BE2C (cell line): Measurements from ENCODE around the gene SLC2A1.

ENCODE experiments used
- DNase-seq: peaks from one replicate; pipeline ENCODE4 v3.0.0-alpha.2; 2020
- H3K27me3 ChIP-seq: fragments of 250-450 bp; sonication (Bioruptor Pico); 2 replicates; pipeline ENCODE4 v1.5.1; 2020; ENCODE audit warnings: mild to moderate bottlenecking
- H3K36me3 ChIP-seq: fragments of 250-450 bp; sonication (Bioruptor Pico); 2 replicates; pipeline ENCODE4 v1.5.1; 2020; ENCODE audit warnings: mild to moderate bottlenecking
- H3K4me1 ChIP-seq: fragments of 250-450 bp; sonication (Bioruptor Pico); 2 replicates; pipeline ENCODE4 v1.5.1; 2020
- H3K4me3 ChIP-seq: 2 replicates; pipeline ENCODE4 v1.5.1; 2011; ENCODE audit warnings: low read depth, low read length
- H3K9me3 ChIP-seq: fragments of 250-450 bp; sonication (Bioruptor Pico); 2 replicates; pipeline ENCODE4 v1.5.1; 2020
- CTCF ChIP-seq: IDR thresholded peaks from 2 replicates; pipeline ENCODE4 v1.5.1; 2012; ENCODE audit warnings: mild to moderate bottlenecking, low read depth, low read length

The SLC2A1 gene

GRCh38 chr1:42935313-42935895, 23.3 kb downstream of the SLC2A1 start:
- Histone ChIP-seq H3K27me3 (no peaks in the 10 kb centered on the region), H3K4me1 (peaks cover 16% of the 10 kb centered on the region)

GRCh38 chr1:42934541-42935312, 23.9 kb downstream of the SLC2A1 start:
- H3K36me3 ChIP-seq, result peaks cover 60% of the 10 kb centered on the region
- DNase-seq, result no peak
- no peak for TF ChIP-seq CTCF
- no peaks in the 10 kb centered on the region for H3K9me3 ChIP-seq
- peaks cover 16% of the 10 kb centered on the region for H3K4me1 ChIP-seq
- no peaks in the 10 kb centered on the region for H3K27me3 ChIP-seq
- no peak overlapping the region for H3K4me3 ChIP-seq

More at GRCh38 chr1:42935313-42935895, 23.3 kb downstream of the SLC2A1 start:
- DNase-seq, result no peak
- H3K36me3 ChIP-seq, result peaks cover 53% of the 10 kb centered on the region
- no peak for TF ChIP-seq CTCF
- H3K9me3 ChIP-seq, result no peaks in the 10 kb centered on the region
- no peak overlapping the region for H3K4me3 ChIP-seq

- no peak for TF ChIP-seq CTCF
- peaks cover 16% of the 10 kb centered on the region for H3K4me1 ChIP-seq
- H3K36me3 ChIP-seq, result peaks cover 59% of the 10 kb centered on the region
- H3K27me3 ChIP-seq, result no peaks in the 10 kb centered on the region
- H3K9me3 ChIP-seq, result no peaks in the 10 kb centered on the region
- no peak overlapping the region for H3K4me3 ChIP-seq
- no peak for DNase-seq
Measured at GRCh38 chr1:42933610-42934491, 24.8 kb downstream of the SLC2A1 start.

GRCh38 chr1:42933060-42933586, 25.5 kb downstream of the SLC2A1 start:
- DNase-seq, result no peak
- Histone ChIP-seq H3K36me3 (peaks cover 63% of the 10 kb centered on the region), H3K4me1 (peaks cover 16% of the 10 kb centered on the region), H3K9me3 (no peaks in the 10 kb centered on the region), H3K27me3 (no peaks in the 10 kb centered on the region), H3K4me3 (no peak overlapping the region)
- TF ChIP-seq CTCF, result no peak

- no peak for DNase-seq
- Histone ChIP-seq H3K9me3 (no peaks in the 10 kb centered on the region), H3K4me1 (peaks cover 16% of the 10 kb centered on the region), H3K27me3 (no peaks in the 10 kb centered on the region), H3K4me3 (no peak overlapping the region), H3K36me3 (peaks cover 63% of the 10 kb centered on the region)
- no peak for TF ChIP-seq CTCF
Measured at GRCh38 chr1:42932442-42932941, 26.2 kb downstream of the SLC2A1 start.
